HCT116 (cell line): Measurements from ENCODE around the gene RASSF5. TPM values are rescaled to one million over a fixed set of nuclear protein-coding genes. Genes with fewer than 3 reads are reported as not detected.

ENCODE experiments used
- ATAC-seq: fragments of 200-7000 bp; cut with Tn5 transposase; 2 replicates; pipeline ENCODE4 v1.9.1; 2020; ENCODE audit warnings: mild to moderate bottlenecking, moderate library complexity
- BruUV-seq: library from RNA; stranded (reverse); fragments of 400-500 nt; replicated peaks from 2 replicates; lab custom pipeline; 2021; lab: Mats Ljungman, UMichigan
- CTCF ChIA-PET: fragments of 300-600 bp; sonication (Branson Sonifier 250); formaldehyde crosslinking; loops from one replicate; lab custom pipeline; 2021; ENCODE audit warnings: antibody characterized with exemption; lab: Charles Lee
- POLR2A ChIA-PET: fragments of 300-600, 350-600 bp; sonication (Branson Sonifier 250); formaldehyde crosslinking; loops from one replicate; lab custom pipeline; 2021; ENCODE audit warnings: antibody characterized with exemption; lab: Charles Lee
- RAD21 ChIA-PET, 2 experiments: fragments of 300-600 bp; sonication (Branson Sonifier 250); formaldehyde crosslinking; loops; one replicate each; lab custom pipeline; 2023; ENCODE audit warnings: low total read pairs in 2 of 2; ENCODE audit not compliant: uncharacterized antibody in 2 of 2, unreplicated experiment in 2 of 2, low non-redundant PET in 1 of 2; lab: Charles Lee
- DNase-seq: peaks from one replicate; pipeline ENCODE4 v3.0.0-alpha.2; 2010; ENCODE audit warnings: low read depth, low spot score
- H2AFZ ChIP-seq: fragments of 200-600 bp; shearing (Covaris generic), sonication (generic); 2 replicates; pipeline ENCODE4 v1.6.1; 2017; ENCODE audit warnings: low read depth, mixed run types, mixed read lengths, antibody characterized with exemption, low read length; ENCODE audit not compliant: poor library complexity, severe bottlenecking
- H3K27ac ChIP-seq: 2 replicates; pipeline ENCODE4 v1.5.1; 2012; ENCODE audit warnings: low read depth, low read length
- H3K27me3 ChIP-seq: fragments of 200-600 bp; sonication (generic); 2 replicates; pipeline ENCODE4 v1.6.1; 2016; ENCODE audit warnings: mixed run types, low read length, mixed read lengths; ENCODE audit not compliant: insufficient read depth
- H3K36me3 ChIP-seq, 2 experiments: fragments of 200-500 bp in 1 of 2; fragments of 200-600 bp in 1 of 2; sonication (Bioruptor generic) in 1 of 2; sonication (generic) in 1 of 2; 2 replicates each; pipeline versions ENCODE4 v1.5.1 to v1.6.1; 2014 to 2016; ENCODE audit warnings: low read length in 2 of 2, inconsistent platforms in 1 of 2, mixed read lengths in 1 of 2, mixed run types in 1 of 2; ENCODE audit not compliant: insufficient read depth in 2 of 2, control insufficient read depth in 1 of 2
- H3K4me1 ChIP-seq, 2 experiments: fragments of 200-600 bp in 1 of 2; sonication (generic) in 1 of 2; 2 replicates each; pipeline versions ENCODE4 v1.5.1 to v1.6.1; 2012 to 2017; ENCODE audit warnings: low read length in 2 of 2, inconsistent platforms in 1 of 2, mild to moderate bottlenecking in 1 of 2, mixed read lengths in 1 of 2, mixed run types in 1 of 2, moderate library complexity in 1 of 2; ENCODE audit not compliant: insufficient read depth in 2 of 2, control insufficient read depth in 1 of 2
- H3K4me2 ChIP-seq: fragments of 200-600 bp; sonication (generic); 2 replicates; pipeline ENCODE4 v1.6.1; 2017; ENCODE audit warnings: mixed run types, low read length, mixed read lengths
- H3K4me3 ChIP-seq, 2 experiments: fragments of 200-600 bp in 1 of 2; sonication (generic) in 1 of 2; replicated peaks in 1 of 2; 2 replicates each; pipeline ENCODE4 v1.5.1; 2011 to 2016; ENCODE audit warnings: low read length in 2 of 2, control low read depth in 1 of 2, low read depth in 1 of 2, mild to moderate bottlenecking in 1 of 2, mixed read lengths in 1 of 2, mixed run types in 1 of 2
- H3K79me2 ChIP-seq: fragments of 200-600 bp; sonication (generic); 2 replicates; pipeline ENCODE4 v1.6.1; 2017; ENCODE audit warnings: mild to moderate bottlenecking, mixed run types, low read length, moderate library complexity, mixed read lengths; ENCODE audit not compliant: insufficient read depth
- H3K9ac ChIP-seq: fragments of 200-600 bp; sonication (generic); 2 replicates; pipeline ENCODE4 v1.6.1; 2016; ENCODE audit warnings: low read length, mixed read lengths
- H3K9me2 ChIP-seq: fragments of 200-600 bp; sonication (generic), shearing (Covaris generic); 2 replicates; pipeline ENCODE4 v1.6.1; 2017; ENCODE audit warnings: mixed run types, mild to moderate bottlenecking, moderate library complexity; ENCODE audit not compliant: insufficient read depth
- H3K9me3 ChIP-seq, 2 experiments: fragments of 200-500 bp in 1 of 2; fragments of 200-600 bp in 1 of 2; sonication (Bioruptor generic) in 1 of 2; sonication (generic) in 1 of 2; 2 replicates each; pipeline ENCODE4 v1.6.1; 2014 to 2017; ENCODE audit warnings: low read length in 2 of 2, mixed read lengths in 2 of 2, inconsistent platforms in 1 of 2, low read depth in 1 of 2, mild to moderate bottlenecking in 1 of 2, mixed run types in 1 of 2, moderate library complexity in 1 of 2; ENCODE audit not compliant: control insufficient read depth in 1 of 2, insufficient read depth in 1 of 2
- H4K20me1 ChIP-seq: fragments of 200-600 bp; sonication (generic), shearing (Covaris generic); 2 replicates; pipeline ENCODE4 v1.6.1; 2017; ENCODE audit warnings: mixed run types, mild to moderate bottlenecking, moderate library complexity; ENCODE audit not compliant: insufficient read depth
- CEBPB ChIP-seq: IDR thresholded peaks from 2 replicates; pipeline ENCODE4 v1.6.1; 2012; ENCODE audit warnings: low read depth
- CTCF ChIP-seq, 3 experiments: fragments of 200-600 bp in 1 of 3; sonication (generic) in 1 of 3; IDR thresholded peaks in 2 of 3; conservative IDR thresholded peaks in 1 of 3; 2 replicates each; pipeline ENCODE4 v1.5.1; 2012 to 2017; ENCODE audit warnings: low read depth in 2 of 3, low read length in 2 of 3, antibody characterized with exemption in 1 of 3, borderline replicate concordance in 1 of 3, control low read depth in 1 of 3, mild to moderate bottlenecking in 1 of 3, mixed read lengths in 1 of 3, mixed run types in 1 of 3, moderate library complexity in 1 of 3; ENCODE audit not compliant: insufficient read depth in 1 of 3
- EGR1 ChIP-seq: IDR thresholded peaks from 2 replicates; pipeline ENCODE4 v1.6.1; 2012; ENCODE audit warnings: low read depth
- ELF1 ChIP-seq: IDR thresholded peaks from 2 replicates; pipeline ENCODE4 v1.6.1; 2012; ENCODE audit warnings: low read depth, borderline replicate concordance
- EZH2 ChIP-seq: fragments of 200-600 bp; sonication (generic); IDR thresholded peaks from 2 replicates; pipeline ENCODE4 v1.6.1; 2017; ENCODE audit warnings: antibody characterized with exemption, mixed run types
- FOSL1 ChIP-seq: IDR thresholded peaks from 2 replicates; pipeline ENCODE4 v1.6.1; 2012; ENCODE audit warnings: low read depth
- JUND ChIP-seq: IDR thresholded peaks from 2 replicates; pipeline ENCODE4 v1.6.1; 2012
- MAX ChIP-seq: IDR thresholded peaks from 2 replicates; pipeline ENCODE4 v1.6.1; 2012
- POLR2AphosphoS5 ChIP-seq: IDR thresholded peaks from 2 replicates; pipeline ENCODE4 v1.6.1; 2011; ENCODE audit warnings: mild to moderate bottlenecking, low read depth, low read length, moderate library complexity
- RAD21 ChIP-seq: IDR thresholded peaks from 2 replicates; pipeline ENCODE4 v1.6.1; 2012; ENCODE audit warnings: low read depth, mild to moderate bottlenecking
- REST ChIP-seq: IDR thresholded peaks from 2 replicates; pipeline ENCODE4 v1.6.1; 2012; ENCODE audit warnings: low read depth
- SIN3A ChIP-seq: IDR thresholded peaks from 2 replicates; pipeline ENCODE4 v1.6.1; 2012; ENCODE audit warnings: low read depth
- SP1 ChIP-seq: IDR thresholded peaks from 2 replicates; pipeline ENCODE4 v1.6.1; 2012; ENCODE audit warnings: low read depth
- SRF ChIP-seq: IDR thresholded peaks from 2 replicates; pipeline ENCODE4 v1.6.1; 2012; ENCODE audit warnings: low read depth
- YY1 ChIP-seq: IDR thresholded peaks from 2 replicates; pipeline ENCODE4 v1.6.1; 2011; ENCODE audit warnings: low read length, low read depth, moderate library complexity, mild to moderate bottlenecking; ENCODE audit not compliant: insufficient replicate concordance; ENCODE audit errors: extremely low read depth
- ZNF274 ChIP-seq: fragments of 200-500 bp; sonication (Bioruptor generic); IDR thresholded peaks from 2 replicates; pipeline ENCODE4 v1.6.1; 2014; ENCODE audit warnings: mild to moderate bottlenecking, low read depth, low read length, inconsistent platforms
- intact Hi-C: fragments of 100-400 bp; cut with micrococcal nuclease; formaldehyde crosslinking; loops from 2 replicates; pipeline ENCODE4 v1.10.0; 2022
- total RNA-seq: library from RNA; stranded (reverse); gene quantifications from one replicate; pipeline ENCODE4 v1.2.1, GENCODE V29; 2021; ENCODE audit not compliant: unreplicated experiment

RASSF5 gene
- total RNA-seq, 1 experiment from 2014 or later, result 5.4 TPM

- peak; percentile 24 for ATAC-seq
- Histone ChIP-seq H3K4me3 (peak overlapping the region in 1 of 2 experiments; percentile 45; a peak in 1 of 4 replicates), H3K4me2 (peak overlapping the region; percentile 82), H2AFZ (no peak overlapping the region), H3K27ac (peak overlapping the region; percentile 56), H3K36me3 (no peaks in the 10 kb centered on the region), H4K20me1 (no peaks in the 10 kb centered on the region), H3K4me1 (peaks cover 24 to 72% of the 10 kb centered on the region in 2 experiments), H3K9me2 (no peaks in the 10 kb centered on the region), H3K9me3 (no peaks in the 10 kb centered on the region), H3K27me3 (no peaks in the 10 kb centered on the region), H3K9ac (peak overlapping the region; percentile 58), H3K79me2 (no peaks in the 10 kb centered on the region)
- CTCF ChIA-PET, result no interaction called here
- BruUV-seq, result no TSS peak
- POLR2A ChIA-PET, result no interaction called here
- no peak for DNase-seq
- RAD21 ChIA-PET, result no interaction called here
- intact Hi-C loops, result no loop called here
- no peak for TF ChIP-seq SRF
- TF ChIP-seq YY1, result no peak
- TF ChIP-seq POLR2AphosphoS5, result no peak
- no peak for TF ChIP-seq MAX
- TF ChIP-seq CTCF (IDR thresholded peaks at IDR 0.05 in 2 of 3, conservative IDR thresholded peaks at IDR 0.05 in 1 of 3; ENCODE audit: borderline replicate concordance in 1 of 3, insufficient read depth in 1 of 3, low read depth in 2 of 3, low read length in 2 of 3), result no peak
- no peak for TF ChIP-seq FOSL1
- TF ChIP-seq EGR1, result no peak
- TF ChIP-seq ZNF274, result no peak
- no peak for TF ChIP-seq RAD21
- TF ChIP-seq EZH2, result no peak
- no peak for TF ChIP-seq SP1
- no peak for TF ChIP-seq ELF1
- TF ChIP-seq CEBPB, result no peak
- no peak for TF ChIP-seq JUND
- no peak for TF ChIP-seq SIN3A
- no peak for TF ChIP-seq REST
Observed at GRCh38 chr1:206512851-206513180, 5.5 kb downstream of the RASSF5 start.
